ENCODE measurements around the gene WNK2.

WNK2 gene

GRCh38 chr9:93316726-93317494 lies 133.0 kb downstream of the WNK2 start:
- H3K27me3 ChIP-seq (ENCODE audit: low read length), result no peaks in the 10 kb centered on the region
- no peak overlapping the region for H3K27ac ChIP-seq (ENCODE audit: low read depth, low read length)
- H2AFZ ChIP-seq (ENCODE audit: low read depth, low read length, severe bottlenecking), result no peak overlapping the region
- H3F3A ChIP-seq (ENCODE audit: insufficient read depth), result no peaks in the 10 kb centered on the region
- H3K9me3 ChIP-seq (ENCODE audit: insufficient read depth, low read length), result no peaks in the 10 kb centered on the region
- no peak overlapping the region for H3K9ac ChIP-seq (ENCODE audit: low read length)
- H3K36me3 ChIP-seq (ENCODE audit: low read length), result no peaks in the 10 kb centered on the region
- no peak overlapping the region for H3K4me2 ChIP-seq (ENCODE audit: low read depth, low read length, poor library complexity, severe bottlenecking)
- no peaks in the 10 kb centered on the region for H3K79me2 ChIP-seq (ENCODE audit: insufficient read depth, low read length)
- H4K20me1 ChIP-seq (ENCODE audit: low read depth, low read length), result no peaks in the 10 kb centered on the region
- H3K9me2 ChIP-seq (replicated peaks; ENCODE audit: insufficient read depth, low read length), result no peaks in the 10 kb centered on the region
- TF ChIP-seq EZH2phosphoT487 (conservative IDR thresholded peaks at IDR 0.05; ENCODE audit: low read length) (no peak), CTCF (IDR thresholded peaks at IDR 0.05; ENCODE audit: insufficient read depth, low read length, poor library complexity, severe bottlenecking) (no peak)
- no peak overlapping the region for H3K4me3 ChIP-seq (ENCODE audit: insufficient read depth, low read length, poor library complexity, severe bottlenecking)

- Histone ChIP-seq H2AFZ (ENCODE audit: low read depth, low read length, severe bottlenecking) (no peak overlapping the region), H3F3A (ENCODE audit: insufficient read depth) (no peaks in the 10 kb centered on the region), H3K9me2 (replicated peaks; ENCODE audit: insufficient read depth, low read length) (no peaks in the 10 kb centered on the region), H3K9ac (ENCODE audit: low read length) (no peak overlapping the region), H3K27me3 (ENCODE audit: low read length) (no peaks in the 10 kb centered on the region), H4K20me1 (ENCODE audit: low read depth, low read length) (no peaks in the 10 kb centered on the region), H3K27ac (ENCODE audit: low read depth, low read length) (no peak overlapping the region), H3K4me3 (ENCODE audit: insufficient read depth, low read length, poor library complexity, severe bottlenecking) (no peak overlapping the region), H3K36me3 (ENCODE audit: low read length) (no peaks in the 10 kb centered on the region), H3K4me2 (ENCODE audit: low read depth, low read length, poor library complexity, severe bottlenecking) (no peak overlapping the region), H3K79me2 (ENCODE audit: insufficient read depth, low read length) (no peaks in the 10 kb centered on the region), H3K9me3 (ENCODE audit: insufficient read depth, low read length) (no peaks in the 10 kb centered on the region)
- no peak for TF ChIP-seq EZH2phosphoT487 (conservative IDR thresholded peaks at IDR 0.05; ENCODE audit: low read length)
- TF ChIP-seq CTCF (IDR thresholded peaks at IDR 0.05; ENCODE audit: insufficient read depth, low read length, poor library complexity, severe bottlenecking), result no peak
Measured at GRCh38 chr9:93317495-93318094, 133.7 kb downstream of the WNK2 start.

GRCh38 chr9:93318480-93318879 lies 134.5 kb downstream of the WNK2 start:
- Histone ChIP-seq H2AFZ (ENCODE audit: low read depth, low read length, severe bottlenecking) (no peak overlapping the region), H3K9me2 (replicated peaks; ENCODE audit: insufficient read depth, low read length) (no peaks in the 10 kb centered on the region), H3F3A (ENCODE audit: insufficient read depth) (no peaks in the 10 kb centered on the region), H3K27me3 (ENCODE audit: low read length) (no peaks in the 10 kb centered on the region), H3K9ac (ENCODE audit: low read length) (no peak overlapping the region), H3K9me3 (ENCODE audit: insufficient read depth, low read length) (no peaks in the 10 kb centered on the region), H3K27ac (ENCODE audit: low read depth, low read length) (no peak overlapping the region), H4K20me1 (ENCODE audit: low read depth, low read length) (no peaks in the 10 kb centered on the region), H3K4me3 (ENCODE audit: insufficient read depth, low read length, poor library complexity, severe bottlenecking) (no peak overlapping the region), H3K36me3 (ENCODE audit: low read length) (no peaks in the 10 kb centered on the region), H3K4me2 (ENCODE audit: low read depth, low read length, poor library complexity, severe bottlenecking) (no peak overlapping the region), H3K79me2 (ENCODE audit: insufficient read depth, low read length) (no peaks in the 10 kb centered on the region)
- TF ChIP-seq CTCF (IDR thresholded peaks at IDR 0.05; ENCODE audit: insufficient read depth, low read length, poor library complexity, severe bottlenecking), result no peak
